ENCODE data around the gene MACIR. TPM values are rescaled to one million over a fixed set of nuclear protein-coding genes. Genes with fewer than 3 reads are reported as not detected.
"Not testable (repeated sequence)": the region's sequence is repeated elsewhere in the genome, so short reads cannot be mapped to it uniquely, and the experiment has no call there.

Gene MACIR, protein sequence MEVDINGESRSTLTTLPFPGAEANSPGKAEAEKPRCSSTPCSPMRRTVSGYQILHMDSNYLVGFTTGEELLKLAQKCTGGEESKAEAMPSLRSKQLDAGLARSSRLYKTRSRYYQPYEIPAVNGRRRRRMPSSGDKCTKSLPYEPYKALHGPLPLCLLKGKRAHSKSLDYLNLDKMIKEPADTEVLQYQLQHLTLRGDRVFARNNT
- total RNA-seq (2014; rRNA removed; shearing (Covaris generic); ENCODE audit: low replicate concordance), result 9.8 and 13.6 TPM in 2 replicates

DNA sequence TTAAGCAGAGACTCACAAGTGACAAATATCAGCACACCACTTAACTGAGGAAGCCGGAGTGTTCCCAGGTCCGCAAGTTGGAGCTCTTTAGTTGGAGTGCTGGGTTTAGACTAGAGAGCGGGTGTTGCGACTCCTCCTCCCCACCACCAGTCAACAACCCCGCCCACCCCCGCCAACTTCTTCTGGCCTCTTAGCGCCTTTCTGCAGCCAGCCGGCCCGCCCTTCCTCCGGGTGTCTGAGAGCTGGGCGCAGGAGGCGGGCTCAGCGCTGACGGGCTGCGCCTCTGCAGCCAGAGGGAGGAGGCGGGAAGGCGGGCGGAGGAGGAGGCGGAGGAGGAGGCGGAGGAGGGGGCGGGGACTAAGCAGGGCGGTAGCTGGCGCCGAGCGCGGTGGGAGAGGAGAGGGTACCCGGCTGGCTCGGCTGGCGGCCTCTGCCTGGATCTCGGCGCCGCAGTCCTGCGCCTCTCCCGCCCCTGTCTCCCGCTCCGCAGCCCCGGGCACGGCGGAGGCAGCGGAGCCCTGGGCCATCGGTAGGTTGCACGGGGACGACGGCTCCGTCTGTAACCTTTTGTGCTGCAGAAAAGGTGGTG, at the start of gene MACIR:
MACIR (plus strand) TSS at position 396 of the 589 bp plus-strand sequence. CDS start 17,157 bp downstream, outside the sequence.
- in situ Hi-C loops (cut with HindIII; ENCODE audit: low pct_unique_long_range_greater_than_20kb, low sequenced_read_pairs), result no loop called here

DNA sequence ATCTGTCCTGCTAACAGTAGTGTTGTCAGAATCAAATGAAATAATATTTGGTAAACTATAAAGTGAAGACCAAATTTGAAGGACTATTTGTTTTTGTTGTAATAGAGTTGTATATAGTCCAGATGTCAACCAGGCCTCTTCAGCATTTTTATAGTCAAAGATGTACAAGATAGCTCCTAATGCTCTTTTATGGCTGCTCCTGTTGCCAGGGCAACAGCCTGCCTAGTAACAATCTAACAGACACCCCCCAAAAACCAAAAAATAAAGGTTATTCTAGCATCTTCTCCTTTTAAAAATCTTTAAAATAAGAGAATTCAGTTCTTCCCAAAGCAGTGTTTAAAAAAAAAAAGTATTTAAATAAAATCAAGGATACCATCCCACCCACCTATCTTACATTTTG, 49.5 kb upstream of the MACIR start:
- no peak for DNase-seq (ENCODE audit: low read depth)
- in situ Hi-C loops (cut with HindIII; ENCODE audit: low pct_unique_long_range_greater_than_20kb, low sequenced_read_pairs), result no loop called here

More for the DNA sequence above, at the start of gene MACIR:
- peak; percentile 96 for DNase-seq (ENCODE audit: low read depth)

DNA sequence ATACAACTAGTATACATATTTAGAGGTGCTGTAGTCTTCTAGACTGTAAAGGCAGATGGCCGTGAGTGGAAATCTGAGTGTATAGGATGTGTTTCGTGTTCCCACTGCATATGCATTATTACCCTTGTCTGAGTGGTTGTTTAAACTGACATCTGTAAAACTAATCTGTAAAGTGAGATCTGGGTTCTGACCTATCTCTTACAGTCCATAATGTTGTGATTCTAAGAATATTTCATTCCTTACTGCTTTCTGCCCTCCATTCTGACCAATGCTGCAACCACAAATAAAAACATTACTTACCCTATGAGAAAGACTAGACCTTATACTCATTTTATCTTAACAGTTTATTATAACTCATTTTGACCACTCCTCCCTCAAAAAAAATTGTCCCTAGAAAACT, 47.6 kb upstream of the MACIR start:
- in situ Hi-C loops (cut with HindIII; ENCODE audit: low pct_unique_long_range_greater_than_20kb, low sequenced_read_pairs), result no loop called here
- DNase-seq (ENCODE audit: low read depth), result no peak

DNA sequence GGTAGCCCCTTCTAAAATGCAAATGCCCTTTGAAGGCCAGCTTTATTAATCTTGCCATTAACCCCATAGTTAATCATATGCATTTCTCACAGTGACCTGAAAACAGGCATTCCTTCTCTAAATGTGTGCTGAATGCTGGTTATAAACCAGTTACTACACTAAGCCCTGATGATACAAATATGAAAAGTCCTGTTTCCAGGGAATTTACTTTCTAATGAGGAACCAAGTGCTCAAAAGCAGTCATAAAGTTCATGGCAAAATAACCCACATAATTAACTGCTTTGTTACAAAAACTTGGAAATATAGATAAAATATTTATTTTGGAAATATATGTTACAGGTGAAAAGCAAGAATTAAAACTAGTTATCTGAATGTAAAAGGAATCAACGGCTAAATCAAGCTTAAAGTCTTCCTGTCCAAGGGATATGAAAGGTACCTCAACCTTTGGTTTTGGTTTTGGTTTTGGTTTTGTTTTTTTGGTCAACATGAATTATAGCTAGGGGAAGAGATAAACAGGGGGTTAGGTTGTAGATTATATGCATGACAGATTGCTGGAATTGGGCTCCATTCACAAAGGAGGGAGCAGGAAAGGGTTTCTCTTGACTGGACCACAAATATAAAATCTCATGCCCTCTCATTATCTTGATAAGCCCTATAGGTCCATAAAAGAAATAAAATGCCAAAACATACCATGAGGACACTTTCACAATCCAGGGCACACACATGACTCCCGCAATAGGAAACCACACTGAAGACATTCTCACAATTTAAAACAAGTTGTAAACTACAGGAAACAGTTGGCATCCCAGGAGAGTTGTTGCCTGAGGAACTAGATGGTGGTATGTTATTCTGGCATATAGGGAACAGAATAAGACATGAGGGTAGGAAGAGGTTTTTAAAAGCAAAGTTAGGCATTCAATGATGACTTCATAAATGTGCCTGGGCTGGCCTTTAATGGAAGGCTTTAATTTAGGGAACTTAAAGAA, 46.7 kb upstream of the MACIR start:
- in situ Hi-C loops (cut with HindIII; ENCODE audit: low pct_unique_long_range_greater_than_20kb, low sequenced_read_pairs), result no loop called here
- no peak for DNase-seq (ENCODE audit: low read depth)

DNA sequence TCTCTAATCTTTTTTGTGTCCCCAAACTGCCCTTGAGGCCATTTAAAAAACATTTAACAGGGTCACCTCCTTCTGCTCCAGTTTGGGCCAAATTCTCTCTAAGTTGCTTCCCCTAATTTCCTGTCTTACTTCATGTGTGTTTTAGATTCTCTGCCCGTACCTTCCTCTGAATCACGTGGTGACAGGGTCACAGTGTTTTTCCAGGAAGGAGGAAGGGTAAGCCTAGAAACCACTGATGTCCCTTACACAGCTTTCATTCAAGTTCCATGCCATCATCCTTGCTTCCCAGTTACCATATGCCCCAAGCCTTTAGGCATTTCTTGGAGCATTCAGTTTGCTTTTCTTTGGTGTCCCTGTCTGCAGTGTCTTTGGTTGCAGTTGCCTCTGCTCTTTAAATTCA, 42.4 kb upstream of the MACIR start:
- DNase-seq (ENCODE audit: low read depth), result no peak
- in situ Hi-C loops (cut with HindIII; ENCODE audit: low pct_unique_long_range_greater_than_20kb, low sequenced_read_pairs), result no loop called here

DNA sequence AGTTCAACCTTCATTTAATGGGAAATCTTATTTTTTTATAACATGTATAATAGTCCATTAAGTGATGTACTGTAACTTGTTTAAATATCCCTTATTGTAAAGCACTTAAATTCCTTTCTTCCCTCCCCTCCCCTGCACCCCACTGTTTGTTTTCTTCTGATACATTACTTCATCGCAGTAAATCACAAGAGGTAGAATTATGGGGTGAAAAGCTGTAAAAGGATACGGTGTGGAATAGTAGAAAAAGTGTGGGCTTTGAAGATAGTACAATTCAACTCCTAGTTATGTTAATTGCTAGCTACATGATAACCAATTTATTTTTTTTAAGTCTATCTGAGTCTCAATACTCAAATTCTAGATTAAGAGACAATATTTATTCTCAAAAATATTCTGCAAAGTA, 41.9 kb upstream of the MACIR start:
- no peak for DNase-seq (ENCODE audit: low read depth)
- in situ Hi-C loops (cut with HindIII; ENCODE audit: low pct_unique_long_range_greater_than_20kb, low sequenced_read_pairs), result no loop called here

DNA sequence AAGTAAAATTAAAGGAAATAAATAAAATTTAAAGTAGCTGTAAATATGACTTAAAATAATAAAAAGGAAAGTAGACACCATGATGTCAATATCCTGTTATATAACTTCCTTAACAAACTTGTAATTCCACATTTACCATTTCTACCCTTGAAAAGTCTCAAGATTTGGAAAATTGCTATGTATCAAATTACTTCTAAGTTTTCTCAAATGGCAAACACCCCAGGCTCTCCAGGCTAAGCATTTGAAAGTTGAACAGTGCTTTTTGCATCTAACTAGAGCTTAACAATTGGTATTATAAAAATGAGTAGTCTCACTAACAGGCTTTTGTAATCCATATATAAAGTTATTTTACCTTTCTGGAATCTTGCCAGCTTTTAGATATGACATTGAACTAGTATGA, 41.5 kb upstream of the MACIR start:
- no peak for DNase-seq (ENCODE audit: low read depth)
- in situ Hi-C loops (cut with HindIII; ENCODE audit: low pct_unique_long_range_greater_than_20kb, low sequenced_read_pairs), result no loop called here

DNA sequence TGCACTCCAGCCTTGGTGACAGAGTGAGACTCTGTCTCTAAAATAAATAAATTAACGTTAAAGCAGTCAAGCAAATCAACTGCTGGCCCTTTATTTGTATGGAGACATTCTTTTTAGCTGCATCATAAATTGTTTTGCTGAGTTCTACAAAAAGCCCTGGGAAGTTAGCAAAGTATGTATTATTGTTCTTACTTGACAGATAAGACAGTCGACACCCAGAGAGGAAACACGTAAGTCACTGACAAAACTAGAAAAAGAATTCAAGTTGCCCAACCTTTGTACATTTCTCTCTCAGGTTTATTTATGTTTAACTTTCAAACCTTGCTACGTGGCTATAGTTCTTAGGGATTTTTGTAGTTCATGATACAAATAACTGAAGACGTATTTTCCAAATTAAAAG, 40.4 kb upstream of the MACIR start:
- DNase-seq (ENCODE audit: low read depth), result peak; percentile 85
- in situ Hi-C loops (cut with HindIII; ENCODE audit: low pct_unique_long_range_greater_than_20kb, low sequenced_read_pairs), result no loop called here

DNA sequence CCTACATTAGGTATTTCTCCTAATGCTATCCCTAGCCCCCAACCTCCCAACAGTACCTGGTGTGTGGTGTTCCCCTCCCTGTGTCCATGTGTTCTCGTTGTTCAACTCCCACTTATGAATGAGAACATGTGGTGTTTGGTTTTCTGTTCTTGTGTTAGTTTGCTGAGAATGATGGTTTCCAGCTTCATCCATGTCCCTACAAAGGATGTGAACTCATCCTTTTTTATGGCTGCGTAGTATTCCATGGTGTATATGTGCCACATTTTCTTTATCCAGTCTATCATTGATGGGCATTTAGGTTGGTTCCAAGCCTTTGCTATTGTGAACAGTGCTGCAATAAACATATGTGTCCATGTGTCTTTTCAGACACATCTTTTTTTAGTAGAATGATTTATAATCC, 39.5 kb upstream of the MACIR start:
- DNase-seq (ENCODE audit: low read depth); in situ Hi-C loops (cut with HindIII; ENCODE audit: low pct_unique_long_range_greater_than_20kb, low sequenced_read_pairs): not testable (repeated sequence)

DNA sequence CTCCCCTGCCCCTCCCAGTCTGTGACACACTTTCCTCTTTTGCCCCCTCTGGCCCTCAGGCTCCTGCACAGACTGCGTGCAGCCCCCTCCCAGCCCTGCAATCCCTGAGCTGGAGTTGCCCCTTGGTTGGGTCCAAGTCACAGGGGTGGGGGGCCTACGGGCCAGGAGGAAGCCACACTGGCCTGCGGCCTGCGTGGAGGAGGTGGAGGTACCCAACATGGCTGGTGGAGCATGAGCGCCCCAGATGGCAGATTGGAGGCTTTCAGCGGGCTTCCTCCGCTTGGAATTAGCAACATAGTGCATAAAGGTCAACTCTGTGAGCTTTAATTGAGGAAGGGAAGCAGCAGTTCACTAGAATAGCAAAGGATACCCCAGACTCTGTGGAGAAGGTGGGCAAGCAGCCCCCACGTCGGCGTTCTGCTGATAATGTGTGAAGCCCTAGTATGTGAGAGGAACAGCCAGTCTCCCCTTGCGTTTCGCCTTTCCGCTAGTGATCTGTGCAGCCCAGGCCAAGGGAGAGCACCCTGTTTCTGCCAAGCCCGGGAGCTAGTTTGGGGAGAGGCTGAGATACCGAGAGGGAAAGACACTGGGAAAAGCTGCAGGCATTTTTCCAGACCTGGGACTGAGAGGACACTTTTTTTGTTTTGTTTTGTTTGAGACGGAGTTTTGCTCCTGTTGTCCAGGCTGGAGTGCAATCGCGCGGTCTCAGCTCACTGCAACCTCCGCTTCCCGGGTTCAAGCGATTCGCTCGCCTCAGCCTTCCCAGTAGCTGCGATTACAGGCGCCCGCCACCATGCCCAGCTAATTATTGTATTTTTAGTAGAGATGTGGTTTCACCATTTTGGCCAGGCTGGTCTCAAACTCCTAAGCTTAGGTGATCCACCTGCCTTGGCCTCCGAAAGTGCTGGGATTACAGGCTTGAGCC, 35.3 kb upstream of the MACIR start:
- DNase-seq (ENCODE audit: low read depth), result no peak
- in situ Hi-C loops (cut with HindIII; ENCODE audit: low pct_unique_long_range_greater_than_20kb, low sequenced_read_pairs), result no loop called here

DNA sequence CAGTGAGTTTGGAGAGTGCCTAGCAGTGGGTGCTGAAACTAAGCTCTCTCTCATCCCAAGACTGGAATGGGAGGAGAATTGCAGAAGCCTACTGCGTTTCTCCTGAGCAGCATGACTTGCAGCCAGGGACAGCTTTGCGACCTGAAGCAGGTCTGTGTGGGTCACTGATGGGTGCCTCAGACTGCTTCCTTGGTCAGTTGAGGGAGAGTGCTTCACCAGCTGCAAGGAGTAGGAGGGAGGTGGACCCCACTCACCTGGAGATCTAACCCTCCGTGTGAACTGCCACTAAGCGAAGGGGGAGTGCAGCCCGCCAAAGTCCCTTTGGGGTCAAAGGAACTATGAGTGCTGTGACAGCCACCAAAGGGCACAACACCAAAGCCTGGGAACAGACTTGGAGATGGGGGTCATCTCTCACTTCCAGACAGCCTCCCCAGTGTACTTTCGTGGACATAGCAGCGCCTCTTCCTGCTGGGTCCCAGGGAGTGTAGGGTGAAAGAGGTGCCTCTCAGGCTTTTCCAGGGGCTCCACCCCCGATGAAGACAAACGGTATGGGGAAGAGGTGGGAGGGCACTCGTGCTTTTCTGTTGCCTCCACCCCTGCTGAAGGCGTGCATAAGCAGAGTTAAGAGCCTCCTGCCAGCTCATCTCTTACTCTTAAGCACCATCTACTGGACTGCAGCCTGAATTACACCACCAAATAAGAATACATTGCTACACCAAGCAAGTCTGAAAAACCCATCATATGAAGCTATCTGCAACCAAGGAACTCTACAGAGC, 34.3 kb upstream of the MACIR start:
- peak; percentile 39 for DNase-seq (ENCODE audit: low read depth)
- in situ Hi-C loops (cut with HindIII; ENCODE audit: low pct_unique_long_range_greater_than_20kb, low sequenced_read_pairs), result no loop called here

DNA sequence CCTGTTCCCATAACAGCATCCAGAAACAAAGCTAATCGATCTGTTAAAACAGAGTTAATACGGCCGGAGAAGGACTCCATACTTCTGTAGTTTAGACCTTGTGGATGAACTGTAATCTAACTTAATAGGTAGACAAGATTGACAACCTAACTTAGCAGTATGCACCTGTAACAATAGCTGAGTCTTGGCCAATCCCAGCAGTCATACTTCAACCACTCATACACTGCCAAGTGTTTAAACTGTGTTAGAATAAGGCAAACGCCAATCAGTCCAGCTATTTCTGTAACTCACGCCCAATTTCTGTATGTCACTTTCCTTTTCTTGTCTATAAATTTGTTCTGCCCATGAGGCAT, 33.7 kb upstream of the MACIR start:
- in situ Hi-C loops (cut with HindIII; ENCODE audit: low pct_unique_long_range_greater_than_20kb, low sequenced_read_pairs), result no loop called here
- no peak for DNase-seq (ENCODE audit: low read depth)

DNA sequence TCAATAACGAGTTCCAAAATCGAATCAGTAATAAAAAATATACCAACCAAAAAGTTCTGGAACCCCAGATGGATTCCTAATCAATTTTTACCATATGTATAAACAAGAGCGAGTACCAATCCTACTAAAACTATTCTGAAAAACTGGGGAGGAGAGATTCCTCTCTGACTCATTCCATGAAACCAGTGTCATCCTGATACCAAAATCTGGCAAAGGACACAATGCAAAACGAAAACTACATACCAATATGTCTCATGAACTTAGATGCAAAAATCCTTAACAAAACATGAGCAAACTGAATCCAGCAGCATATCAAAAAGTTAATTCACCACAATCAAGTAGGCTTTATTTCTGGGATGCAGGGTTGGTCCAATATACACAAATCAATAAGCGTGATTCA, 30.5 kb upstream of the MACIR start:
- DNase-seq (ENCODE audit: low read depth), result no peak
- in situ Hi-C loops (cut with HindIII; ENCODE audit: low pct_unique_long_range_greater_than_20kb, low sequenced_read_pairs), result no loop called here

DNA sequence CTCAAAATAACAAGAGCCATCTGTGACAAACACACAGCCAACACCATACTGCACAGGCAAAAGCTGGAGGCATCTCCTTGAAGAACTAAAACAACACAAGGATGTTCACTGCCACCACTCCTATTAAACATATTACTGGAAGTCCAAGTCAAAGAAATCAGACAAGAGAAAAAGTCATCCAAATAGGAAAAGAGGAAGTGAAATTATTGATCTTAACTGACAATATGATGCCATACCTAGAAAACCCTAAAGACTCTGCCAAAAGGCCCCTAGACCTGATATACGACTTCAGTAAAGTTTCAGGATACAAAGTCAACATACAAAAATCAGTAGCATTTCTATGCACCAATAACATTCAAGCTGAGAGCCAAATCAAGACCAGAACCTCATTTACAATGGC, 30.0 kb upstream of the MACIR start:
- DNase-seq (ENCODE audit: low read depth), result no peak
- in situ Hi-C loops (cut with HindIII; ENCODE audit: low pct_unique_long_range_greater_than_20kb, low sequenced_read_pairs), result no loop called here

DNA sequence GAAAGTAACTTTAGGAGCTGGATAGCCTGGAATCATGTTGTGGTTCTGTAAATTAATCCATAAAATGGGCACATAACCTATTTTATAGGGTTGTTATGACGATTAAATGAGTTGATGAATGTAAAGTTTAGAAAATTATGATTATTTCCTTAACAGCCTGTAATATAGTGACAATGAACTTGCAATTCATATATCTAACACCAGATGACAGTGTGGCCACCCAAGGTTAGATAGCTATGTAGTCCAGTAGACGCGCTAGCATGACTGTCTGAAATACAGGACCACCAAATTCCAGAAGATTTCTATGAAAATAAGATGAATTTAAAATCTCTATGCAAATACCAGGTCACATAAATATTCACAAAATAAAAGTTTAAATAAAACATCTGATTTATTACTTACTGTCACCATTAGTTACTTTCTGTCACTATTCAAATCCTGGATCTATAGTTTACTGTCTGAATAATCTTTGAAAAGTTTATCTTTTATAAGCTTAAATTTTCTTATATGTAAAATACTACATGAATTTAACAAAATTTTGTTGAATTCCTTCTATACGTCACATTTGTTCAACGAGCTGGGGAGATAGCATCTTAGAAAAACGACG, 26.1 kb upstream of the MACIR start:
- in situ Hi-C loops (cut with HindIII; ENCODE audit: low pct_unique_long_range_greater_than_20kb, low sequenced_read_pairs), result no loop called here
- no peak for DNase-seq (ENCODE audit: low read depth)

DNA sequence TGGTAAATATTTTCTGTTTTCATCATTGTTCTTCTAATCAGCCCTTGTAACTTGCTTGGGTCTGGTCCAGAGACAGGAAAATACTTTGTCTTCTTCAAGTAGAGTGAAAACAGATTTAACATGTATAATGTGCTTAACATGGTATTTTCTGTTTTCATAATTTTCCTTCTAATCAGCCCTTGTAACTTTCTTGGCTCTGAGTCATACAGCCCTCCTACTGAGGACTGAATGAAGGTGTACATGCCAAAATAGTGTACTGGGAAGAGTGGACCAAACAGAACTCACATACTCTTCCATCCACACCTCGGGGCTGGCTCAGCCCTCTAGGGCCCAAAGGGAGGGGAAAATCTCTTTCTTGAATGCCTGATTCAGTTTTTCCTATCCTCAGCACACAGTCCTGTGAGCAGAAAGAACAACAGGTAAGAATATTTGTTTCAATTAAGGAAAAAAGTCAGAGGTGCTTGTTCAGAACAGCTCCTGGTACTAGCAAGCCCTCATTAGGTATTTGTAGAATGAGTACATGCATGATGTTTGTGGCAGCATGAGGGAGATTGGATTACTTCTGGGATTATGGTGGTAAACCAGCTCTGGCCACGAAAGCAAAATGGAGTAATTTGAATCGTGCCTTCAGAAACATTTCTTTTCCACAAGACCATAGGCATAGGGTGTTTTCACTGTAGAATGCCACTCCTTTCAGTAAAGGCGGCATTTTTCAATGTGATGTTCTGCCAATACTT, 24.2 kb upstream of the MACIR start:
- DNase-seq (ENCODE audit: low read depth), result no peak
- in situ Hi-C loops (cut with HindIII; ENCODE audit: low pct_unique_long_range_greater_than_20kb, low sequenced_read_pairs), result no loop called here

DNA sequence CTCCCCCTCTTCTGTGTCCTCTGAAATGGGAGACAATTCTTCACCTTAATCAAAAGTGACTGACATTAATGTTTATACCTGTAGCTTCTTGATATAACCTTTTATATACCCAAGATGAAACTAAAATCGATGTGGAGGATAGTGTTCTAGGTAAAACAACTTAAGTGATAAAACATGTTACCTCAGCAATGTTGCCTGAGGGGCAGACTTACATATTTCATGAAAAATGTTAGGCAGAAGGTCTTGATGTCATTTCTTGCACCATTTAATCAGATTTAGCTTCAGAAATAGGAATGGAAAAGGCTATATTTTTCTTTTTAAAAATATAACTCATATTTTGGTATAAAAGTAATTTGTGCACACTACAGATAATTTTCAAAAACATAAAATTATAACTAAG, 22.7 kb upstream of the MACIR start:
- DNase-seq (ENCODE audit: low read depth), result no peak
- in situ Hi-C loops (cut with HindIII; ENCODE audit: low pct_unique_long_range_greater_than_20kb, low sequenced_read_pairs), result no loop called here
